Activated T-cell treated with anti-CD3 and anti-CD28 coated beads, Interleukin-2, amount 50 U/mL, for 1 hour (primary cell): ENCODE measurements around the gene ENG.
"Not testable (repeated sequence)": the region's sequence is repeated elsewhere in the genome, so short reads cannot be mapped to it uniquely, and the experiment has no call there.

ENCODE experiments used
- DNase-seq: peaks from one replicate; pipeline ENCODE4 v3.0.0-alpha.2; 2020

Gene ENG

DNA sequence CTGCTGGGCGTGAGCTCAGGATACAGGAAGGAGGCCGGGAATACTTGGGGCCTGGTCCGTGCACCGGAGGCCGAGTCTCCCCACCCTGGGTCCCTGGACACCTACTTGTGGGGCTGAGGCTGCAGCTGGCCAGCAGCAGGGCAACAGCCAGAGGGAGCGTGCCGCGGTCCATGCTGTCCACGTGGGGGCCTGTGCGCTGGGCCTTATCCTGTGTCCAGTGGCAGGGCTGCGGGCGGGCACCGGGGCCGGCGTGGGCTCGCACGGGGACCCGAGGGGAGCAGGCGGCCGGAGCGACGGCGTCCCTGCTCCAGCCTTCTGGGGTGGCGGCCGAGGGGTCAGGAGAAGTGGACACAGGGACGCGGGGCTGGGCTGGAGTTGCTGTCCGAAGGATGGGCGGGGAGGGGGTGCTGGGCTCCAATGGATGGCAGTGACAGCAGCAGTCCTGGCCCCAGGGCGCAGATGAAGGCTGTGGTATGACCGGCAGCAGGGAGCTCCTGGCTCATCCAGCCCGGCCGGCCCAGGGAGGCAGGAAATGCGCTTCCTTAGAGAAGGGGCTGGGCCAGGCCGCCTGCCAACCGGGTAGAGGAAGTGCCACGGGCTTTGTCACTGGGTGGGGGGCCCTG lies at the start of gene ENG:
Gene ENG (minus strand): TSS at position 475 of the 623 bp plus-strand sequence. CDS start 303 bp downstream, at position 172.
- no peak for DNase-seq

GRCh38 chr9:127903557-127904475 lies 49.4 kb upstream of the ENG start:
- peak; percentile 75 for DNase-seq

DNA sequence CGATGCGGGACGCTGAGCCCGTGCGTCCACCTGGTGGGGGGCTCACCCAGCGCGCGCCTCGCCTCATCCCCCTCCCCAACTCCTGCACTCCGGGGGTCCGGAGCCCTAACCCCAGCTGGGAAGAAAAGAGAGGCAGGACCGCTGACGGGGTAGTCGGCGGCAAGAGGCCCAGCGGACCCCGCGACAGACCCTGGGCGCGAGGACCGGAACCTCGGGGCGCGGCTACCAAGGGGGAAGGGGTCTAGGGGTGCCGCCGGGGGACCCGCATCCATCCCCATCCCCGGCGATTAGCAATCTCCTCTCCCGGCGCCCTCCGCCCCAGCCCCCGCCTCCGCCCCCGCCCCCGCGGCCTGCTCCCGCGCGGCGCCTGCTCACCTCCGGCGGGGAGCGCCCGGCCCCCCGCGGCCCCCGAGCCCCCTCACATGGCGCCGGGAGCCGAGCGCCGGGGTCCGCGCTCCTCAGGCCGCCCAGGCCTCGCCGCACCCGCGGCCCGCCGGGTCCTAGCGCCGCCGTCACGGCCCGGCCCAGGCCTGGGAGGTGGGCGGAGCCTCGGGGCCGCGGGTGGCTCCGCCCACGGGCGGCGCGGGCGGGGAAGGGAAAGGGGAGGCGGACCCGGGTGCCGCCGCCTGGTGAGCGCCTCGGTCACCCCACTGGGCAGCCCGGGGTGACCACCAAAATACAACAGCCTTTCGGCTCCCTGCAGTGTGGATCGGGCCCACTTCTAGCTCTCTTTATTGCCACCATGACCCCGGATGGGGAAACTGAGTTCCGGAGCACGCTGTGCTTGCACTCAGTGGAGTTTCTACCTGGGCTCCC lies 44.9 kb upstream of the ENG start, which contains the start of gene ST6GALNAC6:
Gene ST6GALNAC6 (minus strand): TSS at position 476 of the 816 bp plus-strand sequence. CDS start 1,622 bp downstream, outside the sequence.
- peak; percentile 79 for DNase-seq

GRCh38 chr9:127898433-127899127 lies 44.1 kb upstream of the ENG start:
- peak; percentile 44 for DNase-seq

DNA sequence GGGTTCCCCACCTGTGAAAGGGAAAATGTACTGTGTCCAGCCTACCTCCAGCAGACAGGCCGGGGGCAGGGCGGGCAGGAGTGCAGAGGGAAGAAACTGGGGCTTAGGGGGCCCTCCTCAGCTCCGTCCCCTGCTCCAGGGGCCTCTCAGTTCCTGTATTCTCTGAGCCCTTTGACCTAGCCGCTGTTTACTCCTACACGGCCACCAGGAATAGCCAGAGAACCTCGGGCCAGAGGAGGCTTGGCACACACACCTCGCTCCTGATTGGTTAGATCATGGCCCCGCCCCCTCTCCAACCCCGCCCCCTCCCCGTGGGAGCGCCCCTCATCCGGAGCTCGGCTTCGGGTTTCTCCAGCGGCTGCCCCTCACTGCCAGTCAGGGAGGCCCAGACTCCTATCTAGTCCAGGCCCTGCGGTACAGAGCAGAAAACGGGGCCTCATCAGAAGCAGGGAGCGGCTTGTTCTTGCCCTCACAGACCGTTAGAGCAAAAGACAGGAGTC lies 42.8 kb upstream of the ENG start:
- no peak for DNase-seq

DNA sequence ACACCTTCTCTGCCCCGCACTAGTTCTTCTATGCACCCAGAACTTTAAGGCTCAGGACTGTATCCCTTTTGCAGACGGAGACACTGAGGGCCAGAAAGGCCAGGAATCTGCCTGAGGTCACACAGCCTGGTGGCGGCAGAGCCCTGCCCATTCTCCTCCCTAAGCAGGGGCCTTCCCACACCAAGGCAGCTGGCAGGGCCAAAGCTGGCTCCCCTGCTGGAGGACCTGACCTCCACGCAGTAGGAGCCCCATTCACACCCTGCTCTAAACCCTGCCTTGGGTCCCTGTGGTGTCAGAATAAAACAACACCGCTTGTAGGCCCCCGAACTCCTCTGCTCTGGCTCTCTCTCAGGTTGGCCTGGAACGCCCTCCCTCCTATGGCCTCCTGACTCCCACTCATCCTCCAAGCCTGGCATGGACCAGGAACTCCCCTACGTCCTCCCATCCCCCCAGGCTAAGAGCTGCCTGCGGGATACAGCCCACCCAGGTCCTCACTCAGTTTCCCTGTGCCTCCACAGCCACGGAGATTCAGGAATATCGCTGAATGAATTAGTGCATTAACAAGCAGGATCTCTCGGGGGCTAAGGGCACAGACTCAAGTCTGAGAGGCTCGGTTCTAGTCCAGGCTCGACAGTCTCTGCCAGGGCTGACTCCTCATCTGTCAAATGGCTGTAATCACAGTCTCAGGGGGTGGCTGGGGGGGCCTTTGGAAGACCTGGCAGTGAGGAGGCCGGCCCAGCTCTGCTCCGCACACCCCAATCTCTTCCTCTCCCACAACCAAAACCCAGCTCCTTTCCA lies 42.1 kb upstream of the ENG start:
- no peak for DNase-seq

- DNase-seq = no peak
These were observed 41.4 kb upstream of the ENG start for GRCh38 chr9:127895811-127896210.

DNA sequence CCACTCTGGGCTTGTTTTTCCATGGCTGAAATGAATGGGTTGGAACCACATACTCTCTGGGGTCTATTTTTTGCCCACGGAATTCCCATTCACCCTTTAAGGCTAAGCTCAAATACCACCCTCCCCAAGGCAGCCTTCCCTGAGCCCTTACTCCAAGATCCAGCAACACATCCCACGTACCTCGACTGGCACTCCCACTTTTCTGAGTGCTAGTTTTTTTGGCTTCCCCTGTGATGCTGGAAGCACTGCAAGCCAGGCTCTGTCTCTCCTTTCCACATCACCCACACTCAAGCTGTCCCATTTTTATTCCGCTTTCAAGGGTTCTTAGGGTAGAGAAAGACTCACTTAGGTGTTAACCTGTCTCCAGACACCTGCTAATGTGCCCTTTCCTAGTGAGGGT lies 38.9 kb upstream of the ENG start:
- DNase-seq = no peak

DNA sequence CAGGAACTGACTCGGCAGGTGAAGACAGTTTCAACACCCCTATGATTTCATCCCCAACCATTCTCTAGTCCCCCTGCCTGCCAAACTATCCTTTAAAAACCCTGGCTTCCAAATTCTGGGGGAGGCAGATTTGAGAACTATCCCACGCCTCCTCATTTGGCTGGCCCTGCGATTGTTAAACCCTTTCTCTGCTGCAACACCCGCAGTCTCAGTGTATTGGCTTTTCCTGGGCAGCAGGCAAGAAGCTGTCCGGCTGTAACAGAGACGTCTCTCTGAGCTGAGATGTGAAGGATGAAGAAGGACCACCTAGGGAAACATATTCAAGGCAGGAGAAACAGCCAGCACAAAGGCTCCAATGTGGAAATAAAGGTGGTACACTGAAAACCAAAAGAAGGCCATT lies 38.4 kb upstream of the ENG start:
- DNase-seq = no peak

DNA sequence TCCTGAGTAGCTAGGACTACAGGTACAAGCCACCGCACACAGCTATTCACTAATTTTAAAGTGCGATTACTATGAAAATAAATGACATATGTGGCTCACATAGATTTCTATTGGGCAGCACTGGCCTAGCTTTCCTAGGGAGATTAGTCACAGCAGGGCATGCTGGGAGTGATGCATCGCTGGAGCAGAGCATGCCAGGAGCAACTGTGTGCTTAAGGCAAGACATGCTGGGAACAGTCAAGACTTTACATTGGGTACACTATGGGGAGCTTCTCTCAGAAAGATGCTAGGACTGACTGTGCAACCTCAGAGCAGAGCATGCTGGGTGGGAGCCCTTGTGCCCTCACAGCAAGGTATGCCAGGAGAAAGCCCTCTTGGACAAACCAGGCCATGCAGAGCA lies 35.6 kb upstream of the ENG start:
- no peak for DNase-seq

DNA sequence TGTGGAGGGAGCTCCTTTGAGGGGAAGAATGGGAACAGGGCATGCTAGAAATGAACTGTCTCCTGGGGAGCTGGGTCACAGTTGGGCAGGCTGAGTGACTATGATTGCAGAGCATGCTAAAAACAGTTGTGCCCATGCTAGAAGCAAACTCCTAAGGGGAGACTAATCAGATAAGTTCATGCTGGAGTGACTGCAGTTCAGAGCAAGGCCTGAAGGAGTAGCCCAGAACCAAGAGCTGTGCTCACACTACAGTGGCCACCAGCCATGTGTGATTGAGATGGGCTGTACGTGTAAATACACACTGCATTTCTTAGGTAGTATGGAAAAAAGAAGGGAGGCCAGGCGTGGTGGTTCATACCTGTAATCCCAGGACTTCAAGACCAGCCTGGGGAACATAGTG lies 33.3 kb upstream of the ENG start:
- DNase-seq = no peak

- DNase-seq = no peak
These were observed 32.0 kb upstream of the ENG start for GRCh38 chr9:127886401-127886972.

DNA sequence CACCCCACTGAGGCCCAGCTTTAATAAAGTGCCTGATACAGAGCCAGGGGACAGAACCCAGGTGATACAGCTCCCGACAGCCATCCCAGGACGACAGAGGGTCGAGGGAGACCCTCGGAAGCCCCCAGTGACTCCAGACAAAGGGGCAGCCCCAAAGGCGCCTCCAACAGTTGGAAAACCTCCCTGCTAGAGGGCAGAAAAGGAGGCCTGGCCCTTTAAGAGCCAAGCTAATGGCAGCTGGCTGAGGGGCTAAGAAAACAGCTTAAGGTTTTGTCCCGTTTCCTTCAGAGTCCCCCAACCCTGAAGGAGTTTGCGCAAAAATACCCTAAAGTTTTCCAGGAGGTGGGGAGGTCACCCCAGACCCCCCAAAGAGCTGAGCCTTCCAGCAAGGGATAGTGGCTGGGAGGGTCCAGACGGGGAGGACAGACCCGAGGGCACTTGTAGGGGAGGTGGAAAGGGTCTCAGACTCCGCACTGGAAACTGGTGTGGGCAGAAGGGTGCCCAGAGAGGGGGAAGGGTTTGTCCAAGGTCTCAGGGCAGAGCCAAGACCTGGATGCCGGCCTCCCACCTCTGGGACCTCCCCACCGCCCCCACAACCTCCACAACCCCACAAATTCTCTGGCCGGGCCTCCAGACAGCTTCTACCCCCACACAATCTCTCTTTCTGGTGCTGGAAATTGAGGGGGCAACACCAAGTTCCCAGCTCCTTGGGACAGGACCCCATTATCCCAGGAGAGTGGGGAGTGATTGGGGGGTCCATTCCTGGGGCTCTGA lies 31.2 kb upstream of the ENG start:
- no peak for DNase-seq

DNA sequence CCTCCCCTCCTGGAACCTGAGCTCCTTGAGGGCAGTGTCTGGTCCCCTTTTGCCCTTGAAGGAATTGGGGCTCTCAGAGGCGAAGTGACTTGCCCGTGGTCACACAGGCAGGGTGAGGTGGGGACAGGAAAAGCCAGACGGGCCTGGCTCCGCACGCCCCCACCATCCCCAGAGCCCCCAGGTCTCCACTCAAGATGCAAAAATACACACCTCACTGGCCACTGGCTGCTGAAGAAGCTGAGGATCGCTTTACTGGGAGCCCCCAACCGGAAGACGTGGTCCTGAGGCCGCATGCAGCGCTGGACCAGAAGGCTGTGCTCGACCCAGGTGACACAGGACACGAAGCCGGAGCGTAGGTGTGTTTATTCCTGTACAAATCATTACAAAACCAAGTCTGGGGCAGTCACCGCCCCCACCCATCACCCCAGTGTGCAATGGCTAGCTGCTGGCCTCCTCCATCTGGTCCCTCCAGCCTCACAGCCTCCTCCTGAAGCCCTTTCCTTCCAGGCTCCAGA lies 30.6 kb upstream of the ENG start:
- no peak for DNase-seq

GRCh38 chr9:127884427-127884911 lies 30.0 kb upstream of the ENG start:
- DNase-seq = no peak

DNA sequence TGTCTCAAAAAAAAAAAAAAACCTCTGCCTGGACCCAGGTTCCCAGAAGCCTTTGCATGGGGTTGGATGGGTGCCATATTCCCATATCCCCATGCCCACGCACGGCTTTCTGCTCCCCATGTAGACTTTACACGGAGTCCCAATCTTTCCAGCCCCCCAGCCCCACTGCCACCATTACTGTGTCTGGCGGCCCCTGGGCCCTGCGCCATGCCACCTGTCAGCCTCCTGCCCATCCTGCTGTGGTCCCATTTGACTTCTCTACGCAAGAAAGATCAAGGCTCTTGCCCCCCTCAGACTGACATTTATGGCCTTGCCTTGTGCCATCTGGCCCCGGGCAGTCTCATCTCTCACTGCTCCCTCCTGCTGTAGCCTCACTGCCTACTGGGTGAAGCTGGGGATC lies 29.5 kb upstream of the ENG start:
- no peak for DNase-seq

GRCh38 chr9:127881715-127882114 lies 27.3 kb upstream of the ENG start:
- DNase-seq = not testable (repeated sequence)

GRCh38 chr9:127880143-127880542 lies 25.7 kb upstream of the ENG start:
- DNase-seq = no peak

GRCh38 chr9:127878652-127879390 lies 24.4 kb upstream of the ENG start:
- DNase-seq = no peak
